ENCODE measurements around the gene C20orf202. TPM values are rescaled to one million over a fixed set of nuclear protein-coding genes. Genes with fewer than 3 reads are reported as not detected.

C20orf202 gene
- total RNA-seq, 1 donor from 2014 or later, result not detected

GRCh38 chr20:1182106-1182505, 21.1 kb upstream of the C20orf202 start:
- no peak for TF ChIP-seq CTCF (IDR thresholded peaks at IDR 0.05; ENCODE audit: partially characterized antibody, unreplicated experiment)
- peaks cover 30% of the 10 kb centered on the region for H3K27me3 Mint-ChIP-seq (ENCODE audit: unreplicated experiment)
- peaks cover 18% of the 10 kb centered on the region for H3K9me3 Mint-ChIP-seq (ENCODE audit: unreplicated experiment)
- H3K27ac Mint-ChIP-seq (ENCODE audit: unreplicated experiment), result no peak overlapping the region
- no peaks in the 10 kb centered on the region for H3K4me1 Mint-ChIP-seq (ENCODE audit: low read depth, unreplicated experiment)
- no peak overlapping the region for H3K4me3 Mint-ChIP-seq (ENCODE audit: unreplicated experiment)
- no peaks in the 10 kb centered on the region for H3K36me3 Mint-ChIP-seq (ENCODE audit: unreplicated experiment)
- DNase-seq, result no peak

- TF ChIP-seq CTCF (IDR thresholded peaks at IDR 0.05; ENCODE audit: partially characterized antibody, unreplicated experiment), result no peak
- H3K4me3 Mint-ChIP-seq (ENCODE audit: unreplicated experiment), result peak overlapping the region; percentile 22
- H3K27ac Mint-ChIP-seq (ENCODE audit: unreplicated experiment), result no peak overlapping the region
- no peaks in the 10 kb centered on the region for H3K36me3 Mint-ChIP-seq (ENCODE audit: unreplicated experiment)
- peaks cover 25% of the 10 kb centered on the region for H3K27me3 Mint-ChIP-seq (ENCODE audit: unreplicated experiment)
- no peaks in the 10 kb centered on the region for H3K4me1 Mint-ChIP-seq (ENCODE audit: low read depth, unreplicated experiment)
- DNase-seq, result no peak
- peaks cover 18% of the 10 kb centered on the region for H3K9me3 Mint-ChIP-seq (ENCODE audit: unreplicated experiment)
Observed at GRCh38 chr20:1183153-1183552, 20.1 kb upstream of the C20orf202 start.

- Mint-ChIP-seq H3K4me1 (ENCODE audit: low read depth, unreplicated experiment) (no peaks in the 10 kb centered on the region), H3K9me3 (ENCODE audit: unreplicated experiment) (peaks cover 18% of the 10 kb centered on the region), H3K27me3 (ENCODE audit: unreplicated experiment) (peaks cover 27% of the 10 kb centered on the region), H3K36me3 (ENCODE audit: unreplicated experiment) (no peaks in the 10 kb centered on the region), H3K4me3 (ENCODE audit: unreplicated experiment) (peak overlapping the region; percentile 84), H3K27ac (ENCODE audit: unreplicated experiment) (no peak overlapping the region)
- no peak for DNase-seq
- TF ChIP-seq CTCF (IDR thresholded peaks at IDR 0.05; ENCODE audit: partially characterized antibody, unreplicated experiment), result no peak
Observed at GRCh38 chr20:1184260-1184637, 19.0 kb upstream of the C20orf202 start.

GRCh38 chr20:1184638-1185315, 18.5 kb upstream of the C20orf202 start, which contains the start of gene TMEM74B:
Gene TMEM74B, minus strand, starts transcription at chr20:1184981. Its CDS starts 1,180 bp downstream, at chr20:1183801.
- H3K27ac Mint-ChIP-seq (ENCODE audit: unreplicated experiment), result no peak within 1 kb of the TSS

More at GRCh38 chr20:1184638-1185315, 18.5 kb upstream of the C20orf202 start, which contains the start of gene TMEM74B:
- peaks cover 27% of the 10 kb centered on the region for H3K27me3 Mint-ChIP-seq (ENCODE audit: unreplicated experiment)
- no peaks in the 10 kb centered on the region for H3K4me1 Mint-ChIP-seq (ENCODE audit: low read depth, unreplicated experiment)
- peak within 1 kb of the TSS; percentile 84 for H3K4me3 Mint-ChIP-seq (ENCODE audit: unreplicated experiment)
- H3K9me3 Mint-ChIP-seq (ENCODE audit: unreplicated experiment), result peaks cover 20% of the 10 kb centered on the region
- peak; percentile 45 for DNase-seq
- no peak for TF ChIP-seq CTCF (IDR thresholded peaks at IDR 0.05; ENCODE audit: partially characterized antibody, unreplicated experiment)
- H3K36me3 Mint-ChIP-seq (ENCODE audit: unreplicated experiment), result no peaks in the 10 kb centered on the region

Data from glutamatergic neuron (in vitro differentiated cells).